GM21526 (cell line): ENCODE data around the gene FCGR3A.
"Not testable (repeated sequence)": the region's sequence is repeated elsewhere in the genome, so short reads cannot be mapped to it uniquely, and the experiment has no call there.

Experiments
- ATAC-seq: cut with Tn5 transposase; IDR thresholded peaks from one replicate; pipeline ENCODE4 v1.9.1; 2021; ENCODE audit warnings: moderate library complexity; ENCODE audit not compliant: unreplicated experiment, low FRiP score

The FCGR3A gene

DNA sequence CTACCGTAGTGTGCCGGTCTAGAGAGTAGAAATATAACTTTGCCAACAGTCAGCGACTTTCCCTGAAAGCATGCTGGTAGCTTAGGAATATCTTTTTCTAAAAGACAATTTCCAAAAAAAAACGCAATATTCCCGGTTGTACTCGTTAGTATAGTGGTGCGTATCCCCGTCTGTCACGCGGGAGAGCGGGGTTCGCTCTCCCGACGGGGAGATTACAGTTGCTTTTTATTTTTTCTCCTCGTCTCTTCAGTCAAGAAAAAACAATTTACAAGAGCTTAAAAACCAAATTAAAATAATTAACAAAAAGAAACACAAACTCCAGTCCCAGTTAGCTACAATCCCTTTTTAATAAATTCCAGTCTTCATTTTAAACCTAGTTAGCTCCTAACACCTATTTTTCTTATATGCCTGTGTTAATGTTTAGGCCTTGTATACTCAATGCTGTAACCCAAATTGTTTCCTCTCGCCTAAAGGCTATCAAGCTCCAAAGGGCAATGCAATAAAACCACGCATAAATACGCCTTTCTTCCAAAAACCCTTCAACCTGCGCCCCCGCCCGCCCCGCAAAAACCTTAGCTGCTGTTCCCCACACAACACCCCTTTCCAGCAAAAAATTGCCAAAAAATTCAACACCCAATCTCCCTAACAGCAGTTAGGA lies 17.5 kb downstream of the FCGR3A start:
- ATAC-seq, result no peak

DNA sequence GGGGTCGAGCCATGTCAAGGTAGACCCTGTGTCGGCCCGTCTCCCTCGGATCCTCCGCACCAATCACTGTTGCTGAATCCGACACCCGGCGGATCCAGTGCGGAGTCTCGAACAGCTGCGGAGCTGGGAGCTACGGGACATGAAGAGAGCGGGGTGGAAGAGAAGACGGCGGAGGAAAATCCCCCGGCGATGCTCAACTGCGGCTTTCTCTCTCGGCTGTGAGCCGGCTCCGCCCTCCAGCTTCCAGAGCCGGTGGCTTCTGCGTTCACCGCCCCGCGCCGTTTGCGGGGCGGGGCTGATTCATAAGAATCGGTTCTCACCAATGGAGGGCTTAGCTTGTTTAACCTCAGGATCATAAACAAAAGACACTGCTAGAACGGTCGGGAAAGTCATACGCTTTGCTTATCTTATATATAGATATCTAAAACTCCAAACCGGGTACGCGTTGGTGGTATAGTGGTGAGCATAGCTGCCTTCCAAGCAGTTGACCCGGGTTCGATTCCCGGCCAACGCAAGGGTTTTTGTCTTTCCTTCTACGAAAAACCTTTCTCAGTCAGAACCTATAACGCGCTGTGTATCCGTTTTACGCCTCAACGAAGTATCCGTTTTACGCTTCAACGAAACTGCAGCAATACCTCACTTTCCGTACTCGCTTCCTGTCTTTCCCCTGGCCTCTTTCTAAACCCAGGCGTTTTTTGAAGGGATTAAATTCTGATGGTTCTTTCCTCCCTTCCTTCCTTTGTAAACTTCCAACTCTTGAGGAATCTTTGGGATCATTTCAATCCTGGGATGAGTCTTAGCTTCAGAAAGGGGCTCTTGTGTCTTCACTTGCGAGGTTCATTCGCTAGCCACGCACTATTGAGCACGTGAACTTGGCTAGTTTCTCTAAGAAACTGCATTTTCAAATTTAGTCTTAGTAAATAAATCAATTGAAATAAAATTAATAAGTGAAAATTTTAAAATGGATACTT lies 18.7 kb downstream of the FCGR3A start:
- peak; percentile 47 for ATAC-seq

DNA sequence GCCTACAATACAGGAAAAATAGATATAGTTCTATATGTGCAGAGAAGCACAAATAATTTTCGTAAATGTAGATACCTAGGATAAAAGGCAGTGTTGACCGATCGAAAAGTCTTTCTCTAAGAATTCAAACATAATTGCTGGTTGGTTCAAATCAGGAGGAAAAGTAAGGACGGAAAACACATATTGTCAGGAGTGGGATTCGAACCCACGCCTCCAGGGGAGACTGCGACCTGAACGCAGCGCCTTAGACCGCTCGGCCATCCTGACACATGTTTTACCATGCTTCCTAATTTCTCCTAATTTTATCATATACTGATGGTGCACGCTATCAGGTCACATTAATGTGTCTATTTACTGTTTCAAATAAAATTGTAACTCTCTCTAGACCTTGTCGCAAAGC lies 19.5 kb downstream of the FCGR3A start:
- not testable (repeated sequence) for ATAC-seq

DNA sequence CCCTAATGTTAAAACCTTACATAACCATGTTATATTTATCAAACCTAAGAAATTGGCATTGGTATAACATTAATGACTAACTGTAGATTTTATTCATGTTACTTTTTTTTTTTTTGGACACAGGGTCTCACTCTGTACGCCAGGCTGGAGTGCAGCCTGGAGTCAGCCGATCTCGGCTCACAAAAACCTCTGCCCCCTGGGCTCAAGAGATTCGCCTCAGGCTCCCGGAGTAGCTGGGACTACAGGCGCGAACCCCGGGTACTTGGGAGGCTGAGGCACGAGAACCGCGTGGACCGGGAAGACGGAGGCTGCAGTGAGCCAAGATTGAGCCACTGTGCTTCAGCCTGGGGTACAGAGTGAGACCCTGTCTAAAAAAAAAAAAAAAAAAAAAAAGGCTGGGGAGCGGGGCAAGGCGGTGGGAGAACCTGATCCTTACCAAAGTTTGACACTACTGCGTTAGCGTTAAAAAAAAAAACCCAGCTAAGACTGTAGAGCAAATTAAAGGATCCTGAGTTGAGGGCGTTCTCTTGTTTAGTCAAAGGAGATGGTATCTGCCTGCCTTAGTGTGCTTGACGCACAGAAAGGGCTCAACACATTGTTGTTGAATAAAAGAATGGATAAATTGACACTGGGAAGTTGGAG lies 20.0 kb downstream of the FCGR3A start:
- ATAC-seq, result not testable (repeated sequence)

DNA sequence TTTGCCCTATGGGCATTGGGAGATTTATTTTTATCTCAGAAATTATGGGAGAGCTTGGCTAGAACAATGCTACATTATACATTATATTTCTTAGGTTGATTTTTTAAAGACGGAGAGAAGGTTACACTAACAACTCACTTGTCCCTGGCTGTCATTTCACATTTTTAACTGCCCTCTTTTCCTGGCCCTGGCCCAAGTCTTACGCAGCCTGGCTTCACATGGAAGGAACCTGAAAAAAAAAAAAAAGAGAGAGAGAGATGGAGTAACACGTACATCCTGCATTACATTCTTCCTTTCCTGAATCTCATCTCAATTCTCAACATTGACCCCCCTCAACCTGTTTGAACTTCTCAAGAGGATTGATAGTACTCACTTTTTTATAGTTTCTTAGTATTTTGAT lies 21.1 kb downstream of the FCGR3A start:
- ATAC-seq, result not testable (repeated sequence)

DNA sequence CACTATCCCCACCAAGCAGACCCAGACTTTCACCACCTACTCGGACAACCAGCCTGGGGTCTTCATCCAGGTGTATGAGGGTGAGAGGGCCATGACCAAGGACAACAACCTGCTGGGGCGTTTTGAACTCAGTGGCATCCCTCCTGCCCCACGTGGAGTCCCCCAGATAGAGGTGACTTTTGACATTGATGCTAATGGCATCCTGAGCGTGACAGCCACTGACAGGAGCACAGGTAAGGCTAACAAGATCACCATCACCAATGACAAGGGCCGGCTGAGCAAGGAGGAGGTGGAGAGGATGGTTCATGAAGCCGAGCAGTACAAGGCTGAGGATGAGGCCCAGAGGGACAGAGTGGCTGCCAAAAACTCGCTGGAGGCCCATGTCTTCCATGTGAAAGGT lies 23.7 kb downstream of the FCGR3A start:
- not testable (repeated sequence) for ATAC-seq

DNA sequence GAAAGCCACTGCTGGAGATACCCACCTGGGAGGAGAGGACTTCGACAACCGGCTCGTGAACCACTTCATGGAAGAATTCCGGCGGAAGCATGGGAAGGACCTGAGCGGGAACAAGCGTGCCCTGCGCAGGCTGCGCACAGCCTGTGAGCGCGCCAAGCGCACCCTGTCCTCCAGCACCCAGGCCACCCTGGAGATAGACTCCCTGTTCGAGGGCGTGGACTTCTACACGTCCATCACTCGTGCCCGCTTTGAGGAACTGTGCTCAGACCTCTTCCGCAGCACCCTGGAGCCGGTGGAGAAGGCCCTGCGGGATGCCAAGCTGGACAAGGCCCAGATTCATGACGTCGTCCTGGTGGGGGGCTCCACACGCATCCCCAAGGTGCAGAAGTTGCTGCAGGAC lies 24.3 kb downstream of the FCGR3A start:
- not testable (repeated sequence) for ATAC-seq

DNA sequence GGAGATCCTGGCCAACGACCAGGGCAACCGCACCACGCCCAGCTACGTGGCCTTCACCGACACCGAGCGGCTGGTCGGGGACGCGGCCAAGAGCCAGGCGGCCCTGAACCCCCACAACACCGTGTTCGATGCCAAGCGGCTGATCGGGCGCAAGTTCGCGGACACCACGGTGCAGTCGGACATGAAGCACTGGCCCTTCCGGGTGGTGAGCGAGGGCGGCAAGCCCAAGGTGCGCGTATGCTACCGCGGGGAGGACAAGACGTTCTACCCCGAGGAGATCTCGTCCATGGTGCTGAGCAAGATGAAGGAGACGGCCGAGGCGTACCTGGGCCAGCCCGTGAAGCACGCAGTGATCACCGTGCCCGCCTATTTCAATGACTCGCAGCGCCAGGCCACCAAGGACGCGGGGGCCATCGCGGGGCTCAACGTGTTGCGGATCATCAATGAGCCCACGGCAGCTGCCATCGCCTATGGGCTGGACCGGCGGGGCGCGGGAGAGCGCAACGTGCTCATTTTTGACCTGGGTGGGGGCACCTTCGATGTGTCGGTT lies 24.8 kb downstream of the FCGR3A start:
- not testable (repeated sequence) for ATAC-seq

DNA sequence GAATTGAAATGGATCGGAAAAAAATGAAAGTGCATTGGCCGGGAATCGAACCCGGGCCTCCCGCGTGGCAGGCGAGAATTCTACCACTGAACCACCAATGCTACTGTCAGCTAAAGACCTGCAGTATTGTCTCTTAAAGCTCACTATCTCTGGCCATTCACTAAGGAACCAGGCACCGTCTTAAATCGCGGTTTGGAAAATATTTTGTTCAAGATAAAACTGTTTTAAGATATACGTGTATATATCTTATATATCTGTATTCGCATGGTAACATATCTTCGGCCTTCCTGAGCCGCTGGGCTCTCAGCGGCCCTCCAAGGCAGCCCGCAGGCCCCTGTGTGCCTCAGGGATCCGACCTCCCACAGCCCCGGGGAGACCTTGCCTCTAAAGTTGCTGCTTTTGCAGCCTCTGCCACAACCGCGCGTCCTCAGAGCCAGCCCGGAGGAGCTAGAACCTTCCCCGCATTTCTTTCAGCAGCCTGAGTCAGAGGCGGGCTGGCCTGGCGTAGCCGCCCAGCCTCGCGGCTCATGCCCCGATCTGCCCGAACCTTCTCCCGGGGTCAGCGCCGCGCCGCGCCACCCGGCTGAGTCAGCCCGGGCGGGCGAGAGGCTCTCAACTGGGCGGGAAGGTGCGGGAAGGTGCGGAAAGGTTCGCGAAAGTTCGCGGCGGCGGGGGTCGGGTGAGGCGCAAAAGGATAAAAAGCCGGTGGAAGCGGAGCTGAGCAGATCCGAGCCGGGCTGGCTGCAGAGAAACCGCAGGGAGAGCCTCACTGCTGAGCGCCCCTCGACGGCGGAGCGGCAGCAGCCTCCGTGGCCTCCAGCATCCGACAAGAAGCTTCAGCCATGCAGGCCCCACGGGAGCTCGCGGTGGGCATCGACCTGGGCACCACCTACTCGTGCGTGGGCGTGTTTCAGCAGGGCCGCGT lies 25.5 kb downstream of the FCGR3A start, which contains the start of gene HSPA6:
Gene HSPA6, plus strand, starts transcription at position 724 of the 925 bp plus-strand sequence. Its CDS starts 119 bp downstream, at position 843.
- not testable (repeated sequence) for ATAC-seq

DNA sequence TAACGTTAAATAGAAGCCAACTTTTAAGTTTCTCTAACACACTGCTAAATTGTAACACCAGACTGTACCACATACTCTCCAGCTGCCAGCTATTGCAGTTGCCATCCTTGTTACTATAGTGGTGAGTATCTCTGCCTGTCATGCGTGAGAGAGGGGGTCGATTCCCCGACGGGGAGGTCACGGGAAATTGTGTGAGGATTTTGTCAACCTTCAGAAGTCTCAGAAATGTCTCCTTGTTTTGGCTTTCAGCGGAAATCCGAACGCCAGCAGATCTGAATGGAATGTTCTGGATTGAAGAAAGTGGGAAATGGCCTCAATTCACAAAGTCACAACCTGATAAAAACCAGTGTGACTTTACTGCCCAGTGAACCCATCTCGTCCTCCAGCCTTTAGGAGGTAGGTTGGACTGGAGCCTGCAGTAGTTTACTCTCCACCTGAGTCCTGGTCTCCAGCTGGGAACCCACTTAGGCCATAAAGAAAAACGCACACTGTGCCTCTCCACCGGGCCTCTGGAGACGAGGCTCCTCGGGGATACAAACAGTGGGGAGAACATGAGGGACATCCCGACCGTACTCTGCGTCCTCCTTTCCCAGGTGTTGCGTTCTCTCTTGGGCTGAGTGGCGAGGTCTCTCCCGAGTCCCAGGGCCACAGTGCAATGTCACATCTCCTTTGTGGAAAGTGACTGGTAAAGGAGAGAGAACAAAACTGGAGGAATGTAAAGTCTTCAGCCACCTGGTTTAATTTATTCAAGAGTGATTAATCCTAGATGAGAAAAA lies 26.4 kb downstream of the FCGR3A start:
- ATAC-seq, result not testable (repeated sequence)

DNA sequence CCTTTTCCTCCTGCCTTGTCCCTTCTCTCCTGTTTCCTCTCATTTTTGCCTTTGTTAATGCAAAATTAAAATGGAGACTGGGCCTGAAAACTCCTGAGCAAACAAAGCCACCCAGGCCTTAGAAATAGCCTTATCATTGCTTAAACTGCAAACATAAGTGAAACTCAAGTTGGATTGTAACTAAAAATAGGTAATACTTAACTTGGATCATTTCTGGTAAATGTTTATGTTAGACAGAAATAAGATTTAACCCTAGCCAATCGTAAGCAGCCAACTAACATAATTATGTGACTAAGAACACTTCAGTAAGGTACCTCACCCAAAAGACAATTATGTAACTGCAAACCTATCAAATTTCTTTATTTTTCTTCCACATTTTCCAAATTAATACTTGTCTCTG lies 35.7 kb downstream of the FCGR3A start:
- not testable (repeated sequence) for ATAC-seq

DNA sequence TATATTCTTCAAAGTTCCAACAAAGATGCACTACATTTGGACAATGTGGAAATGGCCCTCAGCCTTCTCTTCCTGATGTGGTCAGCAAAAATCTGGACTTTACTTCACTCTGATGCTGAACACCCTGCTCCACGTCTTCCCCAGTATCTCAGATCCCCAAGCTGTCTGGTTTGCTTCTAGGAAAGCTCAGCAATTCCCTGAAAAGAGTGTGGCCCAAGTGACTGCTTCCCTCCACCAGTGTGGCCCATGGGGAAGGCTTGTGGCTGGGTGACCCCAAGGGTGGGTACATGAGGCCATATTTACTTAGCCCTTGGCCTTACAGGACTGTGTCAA lies 36.2 kb downstream of the FCGR3A start:
- not testable (repeated sequence) for ATAC-seq

DNA sequence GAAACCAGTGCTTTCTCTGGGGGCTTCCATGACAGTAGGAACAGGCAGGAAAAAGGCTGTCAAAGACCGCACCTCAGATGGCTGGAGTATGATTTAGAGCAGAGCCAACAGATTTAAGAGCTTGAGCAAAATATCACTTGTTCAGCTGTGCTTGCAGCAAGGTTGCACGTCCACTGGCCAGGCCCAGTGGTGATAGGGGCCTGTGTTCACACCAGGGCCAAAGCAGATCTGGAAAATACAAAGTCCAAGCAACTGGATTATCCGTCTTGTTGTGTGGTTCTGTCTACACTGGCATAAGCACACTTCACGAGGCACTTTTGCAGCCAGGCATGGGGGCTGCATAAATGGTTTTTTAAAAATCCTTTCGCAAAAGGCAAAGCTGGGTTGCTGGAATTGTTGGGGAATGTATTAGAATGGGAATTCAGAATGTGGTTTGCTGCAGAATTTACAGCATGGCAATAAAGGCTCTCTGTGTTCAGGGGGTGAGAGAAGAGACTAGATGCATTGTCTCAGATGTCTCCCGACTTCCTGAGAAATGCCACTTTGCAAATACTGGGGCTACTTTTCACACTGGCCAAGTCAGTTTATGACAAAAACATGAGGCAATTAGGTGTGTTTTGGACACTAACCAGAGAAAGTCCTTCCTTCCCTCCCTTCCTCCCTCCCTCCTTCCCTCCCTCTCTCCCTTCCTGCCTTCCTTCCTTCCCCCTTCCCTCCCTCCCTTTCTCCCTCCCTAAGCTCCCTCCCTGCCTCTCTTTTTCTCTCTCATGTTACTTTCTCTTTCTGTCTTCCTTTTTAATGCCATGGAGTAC lies 36.8 kb downstream of the FCGR3A start:
- ATAC-seq, result not testable (repeated sequence)

DNA sequence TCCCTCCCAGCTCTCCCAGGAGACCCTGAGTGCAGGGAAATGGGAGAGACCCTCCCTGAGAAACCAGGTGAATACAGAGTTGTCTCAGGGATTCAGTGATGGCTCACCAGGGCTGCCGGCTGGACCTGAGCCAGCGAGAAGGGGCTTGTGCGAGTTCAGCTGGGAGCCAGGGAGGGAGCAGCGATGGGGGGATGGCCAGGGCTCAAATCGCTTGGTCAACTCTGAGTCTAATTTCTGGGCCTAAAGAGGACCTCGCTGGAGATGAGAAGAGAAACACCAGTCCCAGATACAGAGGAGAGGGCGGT lies 37.9 kb downstream of the FCGR3A start:
- no peak for ATAC-seq

DNA sequence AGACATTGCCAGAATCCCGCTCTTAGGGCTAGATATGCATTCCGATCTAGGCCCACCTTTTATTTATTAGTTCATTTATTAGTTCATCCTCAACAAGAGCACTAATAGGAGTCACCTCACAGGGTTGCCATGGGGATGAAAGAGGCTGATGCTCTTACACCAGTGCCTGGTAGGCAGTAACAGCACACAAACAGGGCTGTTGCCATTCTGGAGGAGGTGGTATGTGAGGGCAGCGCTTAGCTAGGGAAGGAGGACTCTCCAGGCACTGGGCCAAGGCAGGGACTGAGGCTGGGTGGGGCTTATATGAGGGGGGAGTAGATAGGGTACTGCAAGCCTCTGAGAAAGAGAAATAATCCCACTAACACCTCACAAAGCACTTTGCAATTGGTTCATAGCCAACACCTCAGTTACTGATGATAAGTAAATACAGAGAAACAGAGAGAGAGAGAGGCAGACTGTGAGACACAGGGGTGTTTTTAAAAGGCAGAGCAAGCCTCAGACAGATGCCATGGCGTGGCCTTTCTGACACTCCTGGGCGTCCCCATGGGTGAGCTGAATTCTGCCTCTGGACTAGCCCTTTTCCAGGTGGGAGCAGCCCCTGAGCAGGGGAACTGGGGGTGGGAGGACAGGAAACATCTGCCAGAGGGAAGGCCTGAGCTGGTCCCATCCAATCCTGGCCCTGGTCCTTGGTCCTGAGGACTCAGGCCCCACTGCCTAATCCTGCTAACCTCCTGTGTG lies 38.4 kb downstream of the FCGR3A start:
- no peak for ATAC-seq

DNA sequence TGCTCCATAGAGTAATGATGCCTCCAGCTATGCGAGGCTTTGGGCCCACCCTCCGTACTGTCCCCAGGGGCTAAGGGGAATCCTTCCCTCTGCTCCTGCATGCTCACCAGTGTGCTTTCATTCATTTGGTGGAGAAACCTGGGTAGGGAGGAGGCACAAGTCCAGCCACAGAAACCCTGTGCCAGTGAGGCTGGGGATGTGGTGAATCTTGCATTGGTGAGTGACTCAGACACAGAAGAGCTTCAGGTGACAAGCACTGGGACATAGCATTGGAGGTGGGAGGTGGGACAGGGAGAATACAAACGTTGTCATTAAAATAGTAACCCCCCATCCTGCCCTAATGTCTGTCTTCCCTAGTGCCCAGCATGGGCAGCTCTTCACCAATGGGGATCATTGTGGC lies 39.1 kb downstream of the FCGR3A start:
- ATAC-seq, result no peak

DNA sequence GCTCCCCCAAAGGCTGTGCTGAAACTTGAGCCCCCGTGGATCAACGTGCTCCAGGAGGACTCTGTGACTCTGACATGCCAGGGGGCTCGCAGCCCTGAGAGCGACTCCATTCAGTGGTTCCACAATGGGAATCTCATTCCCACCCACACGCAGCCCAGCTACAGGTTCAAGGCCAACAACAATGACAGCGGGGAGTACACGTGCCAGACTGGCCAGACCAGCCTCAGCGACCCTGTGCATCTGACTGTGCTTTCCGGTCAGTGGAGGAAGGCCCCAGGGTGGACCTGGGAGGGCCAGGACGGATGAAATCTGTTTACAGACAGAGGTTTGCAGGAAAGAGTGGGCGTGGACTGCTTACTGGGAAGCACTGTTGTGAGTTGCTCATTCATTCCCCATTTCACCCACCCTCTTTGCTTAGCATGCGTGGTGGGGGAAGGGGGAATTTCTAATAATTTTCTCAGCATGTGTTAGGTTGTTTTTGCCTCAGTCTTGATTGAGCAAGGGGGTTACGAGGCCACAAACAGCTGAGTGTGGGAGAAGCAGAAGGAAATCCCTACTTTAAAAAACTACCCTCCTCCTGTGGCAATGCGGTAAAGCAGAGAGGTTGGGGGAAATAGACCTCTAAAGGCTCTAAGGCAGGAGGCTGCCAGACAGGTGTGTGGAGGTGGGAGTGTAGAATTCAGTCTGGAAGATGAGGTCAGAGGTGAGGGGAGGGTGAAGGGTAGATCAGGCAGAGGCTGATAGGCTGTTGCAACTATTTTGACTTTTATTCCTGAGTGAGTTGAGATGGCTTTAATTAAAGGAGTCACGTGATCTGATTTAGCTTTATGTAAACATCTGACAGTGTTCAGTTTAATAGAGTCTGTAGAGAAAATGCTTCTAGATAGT lies 43.0 kb downstream of the FCGR3A start:
- ATAC-seq, result no peak
